NCI-H1105 (cell line): ENCODE data around the gene SMG1.
"Not testable (repeated sequence)": the region's sequence is repeated elsewhere in the genome, so short reads cannot be mapped to it uniquely, and the experiment has no call there.

Experiments
- DNase-seq: peaks from one replicate; lab custom pipeline; 2025; lab: John Stamatoyannopoulos, UW

SMG1 gene

DNA sequence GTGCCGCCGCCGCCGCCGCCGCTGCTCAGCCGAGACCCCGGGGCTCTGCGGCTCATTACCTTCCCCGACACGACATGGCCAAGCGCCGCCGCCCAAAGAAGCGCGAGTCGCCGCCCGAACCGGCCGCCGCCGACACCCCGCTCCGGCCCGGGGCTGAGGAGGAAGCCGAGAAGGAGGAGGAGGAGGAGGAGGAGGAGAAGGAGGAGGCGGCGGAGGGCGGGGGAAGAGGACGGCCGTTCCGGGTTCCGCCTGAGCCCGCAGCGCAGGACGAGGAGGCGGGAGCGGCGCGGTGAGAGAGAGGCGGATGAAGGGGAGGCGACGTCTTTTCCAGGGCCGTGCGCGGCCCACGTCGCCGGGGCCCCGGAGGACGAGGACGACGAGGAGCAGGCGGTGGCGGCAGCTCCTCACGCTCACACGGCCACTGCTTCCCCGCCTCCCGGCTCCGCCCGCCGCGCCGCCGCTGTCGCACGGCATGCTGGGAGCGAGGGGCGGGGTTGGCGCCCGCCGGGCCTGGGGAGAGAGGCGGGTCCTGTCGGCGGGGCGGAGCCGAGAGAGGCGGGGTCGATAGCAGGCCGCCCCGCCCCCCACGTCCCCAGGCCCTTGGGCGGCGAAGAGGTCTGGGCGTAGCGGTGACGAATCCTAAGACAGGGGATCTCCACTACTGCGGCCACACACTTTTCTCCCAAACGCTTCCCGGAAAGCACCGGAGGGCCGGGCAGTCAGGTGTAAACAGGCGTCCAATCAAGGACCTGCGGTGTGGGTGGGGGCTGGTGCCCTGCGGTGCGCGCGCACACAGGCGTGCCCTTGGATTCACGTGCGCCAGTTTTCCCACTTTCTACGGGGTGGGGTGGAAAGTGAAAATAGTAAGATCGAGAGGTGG, at the start of gene SMG1:
SMG1 (minus strand) TSS at position 423 of the 880 bp plus-strand sequence; CDS start at position 56, 367 bp downstream.
- peak; percentile 63 for DNase-seq

DNA sequence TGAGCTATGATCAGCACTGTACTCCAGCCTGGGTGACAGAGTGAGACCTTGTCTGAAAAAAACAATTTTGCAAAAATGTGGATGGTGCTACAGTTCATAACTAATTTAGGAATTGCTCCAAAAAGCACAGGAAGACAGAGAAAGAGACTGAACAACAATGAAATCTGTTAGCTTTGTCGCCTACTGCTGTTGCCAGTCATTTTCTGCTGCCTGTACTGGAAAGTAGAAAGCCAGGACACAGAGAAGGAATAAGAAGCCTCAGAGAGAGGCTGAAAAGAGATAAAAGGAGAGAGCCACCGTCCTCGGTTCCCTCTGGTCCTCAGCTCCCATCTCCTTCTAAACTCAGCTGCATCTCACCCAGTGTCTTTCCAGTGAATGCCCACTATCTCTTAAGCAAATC, 48.9 kb upstream of the SMG1 start:
- DNase-seq = no peak

DNA sequence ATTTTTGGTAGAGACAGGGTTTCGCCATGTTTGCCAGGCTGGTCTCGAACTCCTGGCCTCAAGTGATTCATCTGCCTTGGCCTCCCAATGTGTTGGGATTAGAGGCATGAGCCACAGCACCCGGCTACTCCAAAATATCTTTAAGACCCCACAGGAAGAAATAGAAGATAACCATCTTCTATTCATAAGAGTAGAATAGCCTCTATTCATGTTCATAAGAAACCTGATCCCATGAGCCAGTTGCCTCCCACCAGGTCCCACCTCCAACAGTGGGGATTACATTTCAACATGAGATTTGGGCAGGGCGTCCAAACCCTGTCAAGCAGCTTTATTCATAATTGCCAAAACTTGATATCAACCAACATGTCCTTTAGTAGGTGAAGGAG, 43.6 kb upstream of the SMG1 start:
- DNase-seq = no peak

DNA sequence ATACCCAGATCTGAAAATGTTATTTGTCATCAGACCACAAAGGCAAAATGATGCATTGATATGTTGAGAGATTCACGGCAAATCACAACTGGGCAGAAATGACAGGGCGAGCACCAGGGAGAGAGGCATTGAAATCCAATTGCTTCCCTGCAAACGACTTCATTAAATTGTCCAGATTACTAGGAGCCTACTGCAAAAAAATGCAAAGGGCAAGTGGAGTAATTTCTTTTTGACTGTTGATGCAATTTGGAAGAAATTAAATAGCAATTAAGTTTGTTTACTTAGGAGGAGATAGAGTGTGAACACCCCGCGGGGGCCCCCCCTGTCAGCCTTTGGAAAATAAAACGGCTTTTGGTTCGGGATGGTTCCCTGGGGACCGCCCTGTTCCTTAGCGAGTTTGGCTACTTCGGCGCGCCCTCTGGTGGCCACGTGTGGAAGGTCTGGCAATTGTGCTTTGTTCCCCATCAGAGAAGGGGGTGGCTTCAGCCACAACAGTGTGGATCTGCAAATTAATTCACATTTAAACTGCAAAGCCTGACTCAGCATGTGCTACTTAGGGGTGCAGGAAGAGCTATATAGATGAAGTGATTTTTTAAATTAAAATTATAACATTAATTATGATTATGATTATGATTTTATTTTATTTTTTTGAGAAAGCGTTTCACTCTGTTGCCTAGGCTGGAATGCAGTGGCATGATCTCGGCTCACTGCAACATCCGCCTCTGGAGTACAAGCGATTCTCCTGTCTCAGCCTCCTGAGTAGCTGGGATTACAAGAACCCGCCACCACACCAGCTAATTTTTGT, 43.0 kb upstream of the SMG1 start:
- peak; percentile 69 for DNase-seq

DNA sequence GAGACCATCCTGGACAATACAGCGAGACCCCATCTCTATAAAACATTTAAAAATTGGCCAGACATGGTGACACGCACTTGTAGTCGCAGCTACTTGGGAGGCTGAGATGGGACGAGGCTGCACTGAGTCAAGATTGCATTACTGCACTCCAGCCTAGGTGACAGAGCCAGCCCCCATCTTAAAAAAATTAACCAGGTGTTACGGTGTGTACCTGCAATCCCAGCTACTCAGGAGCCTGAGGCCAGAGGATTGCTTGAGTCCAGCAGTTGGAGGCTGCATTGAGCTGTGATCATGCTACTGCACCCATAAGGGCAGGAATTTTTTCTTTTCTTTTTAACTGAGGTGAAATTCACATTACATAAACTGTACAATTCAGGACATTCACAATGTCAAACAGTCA, 40.6 kb upstream of the SMG1 start:
- DNase-seq = no peak

DNA sequence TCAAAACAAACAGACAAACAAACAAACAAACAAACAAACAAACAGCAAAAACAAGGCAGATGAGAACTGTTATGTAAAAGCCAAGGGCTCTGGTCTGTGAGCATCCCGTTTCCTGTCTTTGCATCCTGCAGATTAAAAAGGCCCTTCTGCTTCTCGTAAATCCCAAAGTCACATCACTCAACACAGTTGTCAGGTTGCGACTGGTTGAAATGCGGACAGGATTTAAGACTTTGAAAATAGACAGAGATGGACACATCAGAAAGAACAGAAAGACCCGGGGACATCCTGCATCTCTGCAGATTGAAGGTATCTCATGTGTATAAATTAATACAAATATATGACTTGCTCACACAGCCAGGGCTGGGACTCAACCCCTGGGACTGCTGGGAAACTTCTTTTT, 39.3 kb upstream of the SMG1 start:
- no peak for DNase-seq

DNA sequence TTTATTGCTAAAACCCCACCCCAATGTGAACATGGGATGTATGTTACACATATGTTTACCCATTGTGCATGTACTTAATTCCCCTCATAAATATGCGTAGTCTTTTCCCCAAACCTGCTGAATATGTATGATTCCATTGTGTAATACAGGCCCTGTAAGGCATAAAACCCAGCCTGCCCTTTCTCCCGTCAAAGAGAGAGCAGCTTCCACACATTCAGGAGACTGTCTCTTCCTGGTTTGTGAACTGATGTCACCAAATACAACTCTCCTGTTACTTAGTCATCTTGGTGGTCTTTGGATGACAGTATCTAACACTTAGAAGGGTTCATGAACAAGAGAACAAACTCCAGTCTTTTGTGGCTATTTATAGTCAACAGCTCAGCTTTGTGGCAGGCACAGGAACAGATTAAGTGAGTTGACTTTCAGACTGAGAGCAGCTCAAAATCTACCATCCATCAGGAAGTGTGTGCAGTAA, 32.9 kb upstream of the SMG1 start:
- DNase-seq = no peak

DNA sequence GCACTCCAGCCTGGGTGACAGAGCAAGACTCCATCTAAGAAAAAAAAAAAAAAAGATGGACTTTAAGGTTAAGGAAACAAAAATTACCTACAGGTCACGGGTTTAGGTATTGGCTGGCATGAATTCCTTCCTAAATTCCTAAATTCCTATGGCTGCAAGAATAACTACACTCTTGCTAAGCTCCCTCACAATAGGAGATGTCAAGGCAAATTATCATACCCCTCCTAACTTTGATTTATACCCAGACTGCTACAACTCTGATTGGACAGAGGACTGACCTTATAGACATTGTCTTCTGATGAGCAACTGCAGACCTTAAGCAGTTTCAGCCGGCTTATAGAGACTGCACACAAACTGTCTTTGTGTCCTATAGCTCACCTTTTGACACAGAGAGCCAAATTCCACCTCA, 32.4 kb upstream of the SMG1 start:
- no peak for DNase-seq

DNA sequence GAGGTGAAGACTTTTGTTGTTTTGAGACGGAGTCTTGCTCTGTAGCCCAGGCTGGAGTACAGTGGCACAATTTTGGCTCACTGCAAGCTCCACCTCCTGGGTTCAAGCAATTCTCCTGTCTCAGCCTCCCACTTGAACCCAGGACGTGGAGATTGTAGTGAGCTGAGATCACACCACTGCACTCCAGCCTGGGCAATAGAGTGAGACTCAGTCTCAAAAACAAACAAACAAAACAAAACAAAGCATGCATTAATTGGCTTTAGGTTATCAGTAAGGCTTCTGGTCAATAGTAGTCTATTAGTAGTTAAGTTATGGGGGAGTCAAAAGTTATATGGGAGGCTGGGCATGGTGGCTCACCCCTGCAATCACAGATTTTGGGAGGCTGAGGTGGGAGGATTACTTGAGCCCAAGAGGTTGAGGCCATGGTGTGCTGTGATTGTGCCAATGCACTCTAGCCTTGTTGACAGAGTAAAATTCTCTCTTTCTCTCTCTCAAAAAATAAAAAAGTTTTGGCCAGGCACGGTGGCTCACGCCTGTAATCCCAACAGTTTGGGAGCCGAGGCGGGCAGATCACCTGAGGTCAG, 30.5 kb upstream of the SMG1 start:
- DNase-seq = not testable (repeated sequence)

DNA sequence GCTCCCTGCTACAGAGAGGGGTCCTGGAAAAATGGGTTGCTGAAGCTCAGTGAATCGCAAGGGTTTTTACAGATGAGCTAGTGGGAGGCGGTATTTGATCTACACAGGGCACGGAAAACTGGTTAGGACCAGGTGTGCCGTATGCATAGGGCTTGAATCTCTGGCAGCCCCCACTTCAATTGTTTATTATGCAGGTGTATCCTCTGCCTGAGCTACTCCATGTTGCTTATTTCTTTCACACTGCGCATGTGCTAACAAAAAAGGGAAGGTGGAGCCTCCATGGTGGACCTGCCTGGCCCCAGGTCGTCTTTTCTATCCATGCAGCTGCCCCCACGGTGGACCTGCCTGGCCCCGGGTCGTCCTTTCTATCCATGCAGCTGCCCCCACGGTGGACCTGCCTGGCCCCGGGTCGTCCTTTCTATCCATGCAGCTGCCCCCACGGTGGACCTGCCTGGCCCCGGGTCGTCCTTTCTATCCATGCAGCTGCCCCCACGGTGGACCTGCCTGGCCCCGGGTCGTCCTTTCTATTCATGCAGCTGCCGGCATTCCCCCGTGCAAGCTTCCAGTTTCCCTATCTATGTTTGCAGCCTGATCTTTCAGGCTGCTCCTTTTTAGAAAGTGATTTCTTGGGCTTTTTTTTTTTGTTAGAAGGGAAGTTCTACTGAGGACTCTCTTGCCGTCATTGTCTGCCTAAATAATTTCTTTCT, 29.8 kb upstream of the SMG1 start:
- not testable (repeated sequence) for DNase-seq

DNA sequence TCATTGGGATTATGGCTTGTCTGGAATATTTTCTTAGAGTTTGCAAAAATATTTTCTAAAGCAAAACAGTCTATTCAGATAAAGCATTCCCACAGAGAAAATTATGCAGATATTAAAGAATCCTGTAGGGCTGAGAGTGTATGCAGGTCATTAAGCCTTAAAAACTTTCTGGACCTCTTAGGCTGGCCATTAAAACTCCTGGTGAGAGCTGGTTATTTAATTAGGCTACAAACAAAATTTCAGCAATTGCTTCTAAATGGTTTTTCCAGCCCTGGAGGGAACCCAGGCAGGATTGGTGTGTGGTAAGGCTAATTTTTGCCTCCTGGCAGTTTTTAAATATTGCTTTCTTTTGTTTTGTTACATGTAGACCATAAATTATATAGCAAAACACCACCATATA, 27.3 kb upstream of the SMG1 start:
- DNase-seq = no peak

DNA sequence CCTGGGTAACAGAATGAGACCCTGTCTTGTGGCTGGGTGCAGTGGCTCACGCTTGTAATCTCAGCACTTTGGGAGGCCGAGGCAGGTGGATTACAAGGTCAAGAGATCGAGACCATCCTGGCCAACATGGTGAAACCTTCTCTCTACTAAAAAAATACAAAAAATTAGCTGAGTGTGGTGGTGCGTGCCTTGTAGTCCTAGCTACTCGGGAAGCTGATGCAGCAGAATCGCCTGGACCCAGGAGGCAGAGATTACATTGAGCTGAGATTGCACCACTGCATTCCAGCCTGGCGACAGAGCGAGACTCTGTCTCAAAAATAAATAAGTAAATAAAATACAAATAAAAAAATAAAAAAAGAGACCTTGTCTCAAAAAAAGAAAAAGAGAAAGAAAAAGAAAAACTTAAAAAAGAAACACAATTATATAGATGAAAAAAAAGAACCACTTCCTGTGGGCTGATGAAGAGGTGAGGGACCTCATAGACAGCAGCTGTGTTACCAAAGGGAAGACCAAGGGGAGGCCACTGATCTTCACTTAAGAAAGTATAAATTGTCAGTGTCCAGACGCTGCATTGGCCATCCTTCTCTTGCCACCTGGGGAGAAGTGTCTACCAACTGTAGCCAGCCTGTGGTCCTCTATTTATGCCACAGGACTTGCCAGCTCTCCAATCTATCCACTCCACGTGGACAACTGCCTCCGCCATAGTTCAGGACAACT, 24.4 kb upstream of the SMG1 start:
- DNase-seq = no peak

DNA sequence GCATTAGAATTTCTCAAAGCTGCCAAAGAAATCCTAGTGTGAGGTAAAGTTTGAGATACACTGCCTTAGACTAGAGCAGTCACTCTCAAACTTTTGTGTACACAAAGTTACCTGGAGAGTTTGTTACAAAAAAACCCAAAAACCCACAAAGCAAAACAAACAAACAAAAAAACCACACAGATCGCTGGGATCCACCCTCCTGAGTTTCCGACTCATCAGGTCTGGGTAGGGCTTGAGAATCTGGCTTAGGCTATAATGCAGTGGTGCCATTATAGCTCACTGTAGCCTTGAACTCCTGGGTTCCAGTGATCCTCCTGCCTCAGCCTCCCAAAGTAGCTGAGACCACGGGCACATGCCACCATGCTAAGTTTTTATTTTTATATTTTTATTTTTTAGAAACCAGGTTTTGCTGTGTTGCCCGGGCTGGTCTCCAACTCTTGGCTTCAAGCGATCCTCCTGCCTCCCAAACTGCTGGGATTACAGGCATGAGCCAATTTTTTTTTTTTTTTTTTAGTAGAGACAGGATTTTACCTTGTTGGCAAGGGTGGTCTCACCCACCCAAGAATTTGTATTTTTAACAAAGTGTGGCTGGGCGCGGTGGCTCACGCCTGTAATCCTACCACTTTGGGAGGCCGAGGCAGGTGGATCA, 22.3 kb upstream of the SMG1 start:
- no peak for DNase-seq

DNA sequence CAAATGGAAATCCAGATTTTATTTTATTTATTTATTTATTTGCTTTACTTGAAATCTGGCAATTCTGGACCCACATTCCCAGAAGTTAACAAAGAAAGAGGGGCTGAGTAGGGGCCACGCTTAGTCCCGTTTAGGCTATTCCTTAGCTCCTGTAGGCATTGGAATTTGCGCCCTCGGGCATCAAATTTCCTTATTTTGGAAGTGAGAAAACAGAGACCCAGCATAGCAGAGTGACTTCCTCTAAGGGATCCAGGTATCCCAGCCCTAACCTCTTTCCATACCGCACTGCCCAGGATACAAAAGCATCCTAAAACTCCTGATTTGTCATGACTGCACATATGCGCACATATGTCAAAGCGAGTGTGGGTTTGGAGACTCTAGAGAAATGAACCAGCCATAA, 19.0 kb upstream of the SMG1 start:
- no peak for DNase-seq

DNA sequence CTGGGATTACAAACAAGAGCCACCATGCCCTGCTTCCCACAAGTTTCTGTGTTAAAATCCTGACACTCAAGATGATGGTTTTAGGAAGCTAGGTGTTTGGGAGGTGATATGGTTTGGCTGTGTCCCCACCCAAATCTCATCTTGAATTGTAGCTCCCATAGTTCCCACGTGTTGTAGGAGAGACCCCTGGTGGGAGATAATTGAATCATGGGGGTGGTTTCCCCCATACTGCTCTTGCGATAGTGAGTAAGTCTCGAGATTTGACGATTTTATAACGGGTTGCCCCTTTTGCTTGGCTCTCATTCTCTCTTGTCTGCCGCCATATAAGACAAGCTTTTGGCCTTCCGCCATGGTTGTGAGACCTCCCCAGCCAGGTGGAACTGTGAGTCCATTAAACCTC, 17.2 kb upstream of the SMG1 start:
- DNase-seq = no peak

DNA sequence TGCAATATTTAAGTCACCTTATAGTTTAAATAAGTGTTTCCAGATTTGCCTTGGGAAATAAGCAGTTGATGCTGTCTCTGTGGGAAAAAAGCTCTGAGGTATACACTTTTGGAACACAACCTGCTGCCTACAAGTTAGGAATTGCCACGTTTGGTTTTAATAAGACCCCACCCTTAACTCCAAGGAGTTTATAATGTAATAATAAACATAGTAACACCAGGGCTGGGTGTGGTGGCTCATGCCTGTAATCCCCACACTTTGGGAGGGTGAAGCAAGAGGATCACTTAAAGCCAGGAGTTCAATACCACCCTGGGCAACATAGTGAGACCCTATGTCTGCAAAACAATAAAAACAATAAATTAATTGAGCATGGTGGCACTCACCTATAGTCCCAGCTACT, 15.9 kb upstream of the SMG1 start:
- DNase-seq = no peak

DNA sequence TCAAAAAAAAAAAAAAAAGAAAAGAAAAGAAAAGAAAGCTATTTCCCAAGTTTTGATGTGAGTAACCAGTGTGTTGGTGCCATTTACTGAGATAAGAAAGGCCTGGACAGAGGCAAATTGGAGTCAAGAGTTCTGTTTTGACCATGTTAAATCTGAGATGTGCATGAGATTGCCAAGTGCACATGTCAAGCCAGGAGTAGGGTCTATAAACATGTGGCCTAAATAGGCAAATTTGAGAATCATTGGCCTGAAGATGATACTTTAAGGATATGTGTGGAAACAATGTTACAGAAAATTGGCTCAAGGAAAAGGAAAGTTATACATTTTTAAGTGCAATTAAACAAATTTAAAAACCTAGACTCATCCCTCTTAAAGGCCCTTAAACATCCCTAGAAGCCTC, 15.3 kb upstream of the SMG1 start:
- DNase-seq = no peak

DNA sequence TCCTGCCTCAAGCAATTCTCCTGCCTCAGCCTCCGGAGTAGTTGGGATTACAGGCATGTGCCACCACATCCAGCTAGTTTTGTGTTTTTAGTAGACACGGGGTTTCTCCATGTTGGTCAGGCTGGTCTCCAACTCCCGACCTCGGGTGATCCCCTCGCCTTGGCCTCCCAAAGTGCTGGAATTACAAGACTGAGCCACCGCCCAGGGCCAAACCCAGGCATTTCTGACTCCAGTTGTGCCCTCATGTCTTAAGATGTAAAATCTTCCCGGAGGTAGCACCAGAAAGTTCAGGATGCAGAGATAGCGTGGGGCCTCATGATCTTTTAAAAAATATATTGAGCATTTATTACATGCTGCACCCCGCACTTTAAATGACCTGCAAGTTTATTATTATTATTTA, 12.8 kb upstream of the SMG1 start:
- no peak for DNase-seq

DNA sequence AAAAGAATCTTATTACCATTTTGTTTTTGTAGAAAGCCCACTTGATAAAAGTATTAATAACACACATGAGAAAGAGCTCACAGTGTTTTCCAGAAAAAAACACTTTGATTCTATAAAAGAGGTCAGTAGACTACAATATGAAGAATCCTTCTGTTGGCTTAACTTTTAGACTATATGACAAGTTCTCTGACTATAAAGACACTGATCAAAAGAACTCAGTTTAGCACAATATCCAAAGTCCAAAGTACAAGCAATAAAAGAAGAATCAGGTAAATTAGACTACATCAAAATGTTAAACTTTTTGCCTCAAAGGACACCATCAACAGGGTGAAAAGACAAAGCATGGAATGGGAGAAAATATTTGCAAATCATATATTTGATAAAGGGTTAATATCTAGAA, 11.2 kb upstream of the SMG1 start:
- no peak for DNase-seq

DNA sequence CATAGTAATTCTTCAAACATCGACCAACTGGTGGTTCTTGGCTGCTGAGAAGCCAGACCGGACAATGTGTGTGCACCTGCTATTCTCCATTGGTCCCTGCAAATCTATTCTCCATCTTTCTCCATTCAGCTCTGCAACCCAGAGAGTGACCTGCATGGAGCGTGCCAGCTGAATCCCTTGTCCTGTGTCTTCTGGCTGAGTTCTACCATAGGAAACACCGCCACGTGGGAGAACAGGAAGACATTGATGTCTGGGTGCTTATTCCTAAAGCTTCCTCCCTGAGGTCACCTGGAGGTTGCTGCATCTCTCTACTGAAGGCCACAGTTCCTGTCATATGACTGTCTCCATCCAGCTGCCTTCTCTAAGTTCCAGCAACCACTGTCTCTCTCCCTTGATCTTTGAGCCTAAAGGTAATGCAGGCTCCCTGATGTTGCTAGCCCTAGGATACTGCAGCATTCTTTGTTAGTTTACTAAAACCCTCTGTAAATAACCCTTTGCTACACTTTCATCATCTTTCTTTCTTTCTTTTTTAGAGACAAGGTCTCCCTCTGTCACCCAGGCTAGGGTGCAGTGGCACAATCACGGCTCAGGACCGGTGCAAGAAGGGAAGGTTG, 10.6 kb upstream of the SMG1 start:
- DNase-seq = no peak

DNA sequence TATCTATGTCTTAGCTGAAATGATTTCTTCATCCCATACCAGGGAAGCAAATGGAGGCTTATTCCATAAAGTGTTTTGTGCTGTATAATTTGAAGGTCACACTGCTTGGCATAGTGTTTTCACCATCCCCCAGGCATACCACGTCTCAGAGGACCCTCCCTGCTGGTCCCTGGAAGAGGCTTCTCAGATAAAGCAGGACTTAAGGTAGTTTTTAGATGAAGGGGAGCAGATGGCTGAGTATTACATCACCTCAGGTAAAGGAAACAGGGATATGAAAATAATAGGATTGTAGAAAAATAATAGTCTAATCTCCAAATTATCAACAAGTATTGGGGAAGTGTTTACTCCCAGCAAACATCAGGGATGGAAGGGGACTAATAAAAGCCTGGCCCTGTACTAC, 7.3 kb upstream of the SMG1 start:
- DNase-seq = no peak
